Measurements from ENCODE around the gene CAMK2D.

DNA sequence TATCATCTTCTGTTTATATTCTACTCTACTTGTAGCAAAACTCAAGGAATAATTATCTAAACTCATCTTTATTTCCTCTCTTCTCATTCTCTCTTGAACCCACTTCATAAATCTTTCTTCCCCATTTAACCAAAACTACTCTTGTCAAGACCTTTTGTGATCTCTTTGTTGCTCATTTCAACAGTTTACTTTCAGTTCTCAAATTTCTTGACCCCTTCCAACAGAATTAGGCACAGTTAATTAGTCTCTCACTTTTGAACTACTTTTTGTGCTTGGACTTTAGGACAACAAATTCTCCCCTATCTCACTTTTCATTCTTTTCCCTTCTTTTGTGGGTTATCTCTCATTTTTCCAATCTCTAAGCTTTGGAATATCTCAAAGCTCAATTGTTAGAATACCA, 27.4 kb upstream of the CAMK2D start:
- TF ChIP-seq, protein P1, sequence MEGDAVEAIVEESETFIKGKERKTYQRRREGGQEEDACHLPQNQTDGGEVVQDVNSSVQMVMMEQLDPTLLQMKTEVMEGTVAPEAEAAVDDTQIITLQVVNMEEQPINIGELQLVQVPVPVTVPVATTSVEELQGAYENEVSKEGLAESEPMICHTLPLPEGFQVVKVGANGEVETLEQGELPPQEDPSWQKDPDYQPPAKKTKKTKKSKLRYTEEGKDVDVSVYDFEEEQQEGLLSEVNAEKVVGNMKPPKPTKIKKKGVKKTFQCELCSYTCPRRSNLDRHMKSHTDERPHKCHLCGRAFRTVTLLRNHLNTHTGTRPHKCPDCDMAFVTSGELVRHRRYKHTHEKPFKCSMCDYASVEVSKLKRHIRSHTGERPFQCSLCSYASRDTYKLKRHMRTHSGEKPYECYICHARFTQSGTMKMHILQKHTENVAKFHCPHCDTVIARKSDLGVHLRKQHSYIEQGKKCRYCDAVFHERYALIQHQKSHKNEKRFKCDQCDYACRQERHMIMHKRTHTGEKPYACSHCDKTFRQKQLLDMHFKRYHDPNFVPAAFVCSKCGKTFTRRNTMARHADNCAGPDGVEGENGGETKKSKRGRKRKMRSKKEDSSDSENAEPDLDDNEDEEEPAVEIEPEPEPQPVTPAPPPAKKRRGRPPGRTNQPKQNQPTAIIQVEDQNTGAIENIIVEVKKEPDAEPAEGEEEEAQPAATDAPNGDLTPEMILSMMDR (IDR thresholded peaks at IDR 0.05), result no peak
- TF ChIP-seq CEBPB (IDR thresholded peaks at IDR 0.05), result no peak
- no peak for TF ChIP-seq BHLHE40 (IDR thresholded peaks at IDR 0.05; ENCODE audit: low read depth, low read length)
- TF ChIP-seq POLR2A (IDR thresholded peaks at IDR 0.05; ENCODE audit: low read length), result no peak
- TF ChIP-seq RFX5 (IDR thresholded peaks at IDR 0.05), result no peak
- no peak for TF ChIP-seq ESRRA (IDR thresholded peaks at IDR 0.05; ENCODE audit: borderline replicate concordance, low read length)
- no peak for TF ChIP-seq EP300 (IDR thresholded peaks at IDR 0.05)
- TF ChIP-seq HDAC2 (IDR thresholded peaks at IDR 0.05), result no peak
- no peak for TF ChIP-seq MYC (IDR thresholded peaks at IDR 0.05; ENCODE audit: borderline replicate concordance, low read length)
- TF ChIP-seq RNF2 (IDR thresholded peaks at IDR 0.05; ENCODE audit: borderline replicate concordance, low read depth), result no peak

All from A549 (cell line).